GM18870 (cell line): ENCODE results near the gene HAGH.

Experiments
- ATAC-seq: cut with Tn5 transposase; IDR thresholded peaks from one replicate; pipeline ENCODE4 v1.9.1; 2021; ENCODE audit warnings: moderate library complexity; ENCODE audit not compliant: unreplicated experiment

HAGH gene

GRCh38 chr16:1787322-1788094 is 39.1 kb downstream of the HAGH start:
- no peak for ATAC-seq

DNA sequence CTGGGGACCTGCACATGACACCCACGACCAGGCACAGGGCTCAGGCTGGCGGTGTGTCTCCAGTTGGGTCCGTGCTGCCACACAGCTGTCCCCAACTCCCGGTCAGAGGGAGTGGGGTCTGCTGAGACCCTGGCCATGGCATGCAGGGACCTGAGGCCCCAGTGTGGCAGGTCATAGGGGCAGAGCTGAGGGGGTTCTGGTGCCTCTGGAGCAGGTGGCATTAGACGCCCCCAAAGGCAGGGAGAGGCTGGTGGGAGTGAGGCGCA is 39.6 kb downstream of the HAGH start:
- no peak for ATAC-seq

DNA sequence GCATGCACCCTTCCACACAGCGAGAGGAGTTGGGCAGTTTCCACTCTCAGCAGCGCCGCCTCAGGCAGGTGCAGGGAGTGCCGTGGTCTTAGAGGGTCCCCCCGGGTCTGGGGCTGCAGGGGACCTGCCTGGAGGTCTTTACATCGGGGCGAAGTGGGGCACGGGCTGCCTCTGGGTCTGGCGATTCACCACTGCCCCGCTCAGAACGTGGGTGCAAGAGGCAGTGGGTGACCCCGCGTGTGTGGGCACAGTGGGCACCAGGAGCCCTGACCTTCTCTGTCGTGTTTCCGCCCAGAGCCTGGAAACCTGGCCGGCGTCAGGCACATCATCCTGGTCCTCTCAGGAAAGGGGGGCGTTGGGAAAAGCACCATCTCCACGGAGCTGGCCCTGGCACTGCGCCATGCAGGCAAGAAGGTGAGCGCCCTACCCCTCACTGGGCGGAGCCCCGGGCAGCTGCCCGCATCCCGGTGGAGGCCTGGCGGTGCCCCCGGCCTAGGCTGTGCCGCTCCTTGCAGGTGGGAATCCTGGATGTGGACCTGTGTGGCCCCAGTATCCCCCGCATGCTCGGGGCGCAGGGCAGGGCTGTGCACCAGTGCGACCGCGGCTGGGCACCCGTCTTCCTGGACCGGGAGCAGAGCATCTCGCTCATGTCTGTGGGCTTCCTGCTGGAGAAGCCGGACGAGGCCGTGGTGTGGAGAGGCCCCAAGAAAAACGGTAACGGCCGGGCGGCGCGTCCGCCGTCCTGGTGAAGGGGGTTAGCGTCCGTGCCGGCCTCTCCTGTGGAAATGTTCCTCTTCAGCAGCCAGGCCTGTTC is 40.2 kb downstream of the HAGH start:
- no peak for ATAC-seq

GRCh38 chr16:1785846-1786170 is 40.8 kb downstream of the HAGH start:
- ATAC-seq: no peak

DNA sequence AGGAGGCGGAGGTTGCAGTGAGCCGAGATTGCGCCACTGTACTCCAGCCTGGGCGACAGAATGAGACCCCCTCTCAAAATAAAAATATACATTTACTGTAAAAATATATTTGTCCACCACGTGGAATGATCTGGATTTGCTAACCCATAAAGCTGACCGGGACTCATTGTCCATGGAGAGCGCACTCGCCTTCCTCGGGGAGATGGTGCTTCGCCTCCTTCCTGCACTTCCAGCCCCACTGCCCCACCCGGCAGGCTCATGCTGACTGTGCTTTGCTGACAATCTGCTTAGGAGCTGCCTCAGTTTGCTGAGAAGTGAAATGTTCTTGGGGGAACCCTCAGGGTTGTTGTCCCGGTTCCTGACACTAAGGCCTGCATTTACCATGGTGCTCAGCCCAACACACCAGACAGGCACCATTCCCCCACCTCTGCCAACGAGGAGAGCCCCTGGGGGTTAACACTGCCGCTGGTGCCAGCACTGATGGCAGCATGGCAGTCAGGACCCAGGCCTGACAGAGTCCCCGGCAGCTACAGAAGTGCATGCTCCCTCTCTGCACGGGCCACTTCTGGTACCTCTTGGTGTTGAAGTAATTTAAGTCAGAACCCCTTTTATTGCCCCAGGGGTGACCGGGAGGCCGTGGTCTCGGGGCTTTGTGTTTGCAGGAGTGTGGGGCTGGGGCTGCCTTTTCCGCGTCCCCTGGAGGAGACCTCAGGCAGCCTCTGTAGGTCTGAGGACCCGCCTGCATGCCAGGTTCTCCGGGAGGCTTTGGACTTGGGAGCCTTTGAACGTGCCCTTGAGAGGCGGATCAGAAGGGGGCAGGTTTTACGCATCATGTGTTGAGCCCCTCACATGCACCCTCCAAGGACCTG is 41.4 kb downstream of the HAGH start:
- ATAC-seq: no peak

GRCh38 chr16:1782408-1783264 is 44.0 kb downstream of the HAGH start, which contains the start of the genes NUBP2 and SPSB3:
Gene NUBP2, plus strand, starts transcription at chr16:1782960. Its CDS starts 61 bp downstream, at chr16:1783021.
Gene SPSB3, minus strand, starts transcription at chr16:1782571. Its CDS starts 1,088 bp downstream, at chr16:1781483.
- peak; percentile 83 for ATAC-seq

DNA sequence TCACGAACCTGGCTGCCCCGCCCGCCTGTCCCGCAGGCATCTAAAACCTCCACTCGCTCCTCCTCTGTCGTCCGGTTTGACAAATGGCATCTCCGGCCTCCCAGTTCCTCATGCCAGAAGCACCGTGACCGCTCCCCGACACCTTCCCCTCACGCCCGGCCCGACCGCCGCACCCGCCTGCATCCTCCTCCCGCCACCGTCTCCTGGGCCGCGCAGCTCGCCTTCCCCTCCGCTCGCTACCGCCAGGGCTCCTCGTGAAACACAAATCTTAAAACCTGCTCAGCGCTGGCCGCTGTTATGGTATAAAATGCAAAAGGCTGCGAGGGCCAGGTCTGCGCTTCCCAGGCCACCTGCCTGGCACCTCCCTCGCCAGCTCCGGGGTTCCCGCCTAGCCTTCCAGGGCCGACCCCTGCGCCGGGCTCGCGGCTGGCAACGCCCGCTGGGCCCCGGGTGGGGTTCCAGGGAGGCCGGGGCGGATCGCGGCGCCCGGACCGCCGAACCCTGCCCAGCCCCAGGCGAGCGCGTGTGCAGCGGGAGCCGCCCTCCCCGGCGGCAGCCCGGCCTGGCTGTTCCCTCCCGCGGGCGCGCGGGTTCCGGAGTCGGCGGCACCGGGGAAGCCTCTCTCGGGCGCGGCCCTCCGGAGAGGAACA is 44.7 kb downstream of the HAGH start:
- no peak for ATAC-seq

DNA sequence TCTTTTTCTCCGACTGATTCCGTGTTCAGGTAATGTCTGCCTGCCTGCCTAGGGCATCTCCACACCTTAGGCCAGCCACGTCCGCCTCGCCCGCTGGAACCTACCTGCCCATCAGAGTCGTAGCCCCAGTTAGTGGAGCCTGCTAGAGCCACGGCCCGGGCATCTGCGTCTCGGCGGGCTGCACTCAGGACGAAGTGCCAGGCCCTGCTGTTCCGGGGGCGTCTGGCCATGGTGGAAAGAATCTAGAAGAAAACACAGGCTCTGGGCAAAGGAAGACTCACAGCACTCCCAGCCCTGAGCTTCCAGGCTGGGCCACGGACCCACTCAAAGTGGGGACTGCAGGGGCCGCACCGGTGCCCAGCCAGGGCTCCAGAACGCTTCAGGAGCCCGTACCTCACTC is 45.4 kb downstream of the HAGH start:
- no peak for ATAC-seq

DNA sequence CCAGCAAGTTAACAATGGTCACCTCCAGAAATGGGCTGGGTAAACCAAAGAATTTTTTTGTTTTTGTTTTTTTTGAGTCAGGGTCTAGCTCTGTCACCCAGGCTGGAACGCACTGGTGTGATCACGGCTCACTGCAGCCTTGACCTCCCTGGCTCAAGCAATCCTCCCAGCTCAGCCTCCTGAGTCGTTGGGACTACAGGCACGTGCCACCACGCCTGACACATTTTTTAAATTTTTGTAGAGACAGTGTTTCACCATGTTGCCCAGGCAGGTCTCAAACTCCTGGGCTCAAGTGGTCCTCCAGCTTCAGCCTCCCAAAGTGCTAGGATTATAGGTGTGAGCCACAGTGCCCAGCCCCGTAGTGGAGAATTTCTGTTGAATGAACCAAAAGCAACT is 46.0 kb downstream of the HAGH start:
- no peak for ATAC-seq

- ATAC-seq: no peak
Measured at GRCh38 chr16:1779741-1780676, 46.6 kb downstream of the HAGH start.

GRCh38 chr16:1779234-1779701 is 47.4 kb downstream of the HAGH start:
- ATAC-seq: no peak

- no peak for ATAC-seq
Measured at GRCh38 chr16:1778200-1779179, 48.1 kb downstream of the HAGH start.

- ATAC-seq: no peak
Measured at GRCh38 chr16:1777375-1778199, 49.0 kb downstream of the HAGH start.

- no peak for ATAC-seq
Measured at GRCh38 chr16:1776991-1777374, 49.6 kb downstream of the HAGH start.

- ATAC-seq: no peak
Measured at GRCh38 chr16:1776672-1776955, 50.0 kb downstream of the HAGH start.

DNA sequence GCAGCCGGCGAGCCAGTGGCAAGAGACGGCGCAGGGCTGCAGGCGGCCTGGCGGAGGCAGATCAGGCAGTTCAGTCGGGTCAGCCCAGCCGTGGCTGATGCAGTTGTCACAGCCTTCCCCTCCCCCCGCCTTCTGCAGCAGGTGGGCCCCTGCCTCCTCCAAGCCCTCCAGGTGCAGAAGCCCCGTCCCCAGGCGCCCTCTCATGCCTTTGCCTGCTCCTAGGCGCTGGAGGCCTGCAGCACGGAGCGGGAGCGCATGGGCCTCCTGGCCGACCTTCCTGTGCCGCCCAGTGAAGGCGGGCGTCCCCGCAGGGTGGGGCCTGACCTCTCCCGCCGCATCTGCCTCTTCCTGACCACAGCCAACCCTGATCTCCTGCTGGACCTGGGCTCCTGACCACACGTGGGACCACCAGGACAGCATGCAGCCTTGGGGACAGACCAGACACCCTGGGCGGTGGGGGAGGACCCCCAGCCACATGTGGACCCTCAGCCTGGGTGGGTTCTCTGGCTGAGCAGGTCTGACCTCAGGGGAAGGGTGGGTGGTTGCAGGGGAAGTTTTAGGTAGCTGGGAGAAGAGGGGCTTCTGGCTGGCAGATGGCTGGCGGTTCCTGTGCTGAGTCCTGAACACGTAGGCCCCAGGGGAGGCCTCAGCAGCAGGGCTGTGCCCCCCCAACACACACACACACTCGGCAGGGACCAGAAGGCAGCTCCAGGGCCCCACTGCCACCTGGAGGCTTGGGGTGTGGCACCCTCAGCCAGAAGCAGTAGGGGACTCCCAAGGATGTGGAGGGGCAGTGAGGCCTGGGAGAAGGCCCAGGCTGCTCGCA is 50.6 kb downstream of the HAGH start:
- ATAC-seq: no peak
